Limb (tissue), 2 donors: Measurements from ENCODE around the gene FBL.

ENCODE experiments used
- DNase-seq, 2 donors: peaks; one replicate each; pipeline ENCODE4 v3.0.0-alpha.2; 2016; ENCODE audit errors: extremely low spot score in 2 of 2

Gene FBL

DNA sequence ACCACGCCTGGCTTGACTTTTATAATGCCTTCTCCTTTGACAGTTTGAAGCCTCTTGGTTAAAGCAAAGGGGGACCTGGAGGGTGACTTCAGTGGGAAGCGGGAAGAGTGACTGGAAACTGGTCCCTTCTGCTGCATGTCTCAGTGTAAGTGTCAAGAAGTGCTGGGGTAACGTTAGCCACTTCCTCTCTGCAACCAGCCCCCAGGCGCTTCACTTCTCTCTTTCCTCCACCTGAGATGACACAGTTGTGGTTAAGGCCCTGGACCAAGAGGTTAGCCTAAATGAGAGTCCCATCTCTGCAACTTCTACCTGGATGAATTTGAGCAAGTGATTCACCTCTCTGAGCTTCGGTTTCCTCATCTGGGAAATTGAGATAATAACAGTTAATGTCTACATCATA is 51.2 kb downstream of the FBL start:
- DNase-seq = no peak

DNA sequence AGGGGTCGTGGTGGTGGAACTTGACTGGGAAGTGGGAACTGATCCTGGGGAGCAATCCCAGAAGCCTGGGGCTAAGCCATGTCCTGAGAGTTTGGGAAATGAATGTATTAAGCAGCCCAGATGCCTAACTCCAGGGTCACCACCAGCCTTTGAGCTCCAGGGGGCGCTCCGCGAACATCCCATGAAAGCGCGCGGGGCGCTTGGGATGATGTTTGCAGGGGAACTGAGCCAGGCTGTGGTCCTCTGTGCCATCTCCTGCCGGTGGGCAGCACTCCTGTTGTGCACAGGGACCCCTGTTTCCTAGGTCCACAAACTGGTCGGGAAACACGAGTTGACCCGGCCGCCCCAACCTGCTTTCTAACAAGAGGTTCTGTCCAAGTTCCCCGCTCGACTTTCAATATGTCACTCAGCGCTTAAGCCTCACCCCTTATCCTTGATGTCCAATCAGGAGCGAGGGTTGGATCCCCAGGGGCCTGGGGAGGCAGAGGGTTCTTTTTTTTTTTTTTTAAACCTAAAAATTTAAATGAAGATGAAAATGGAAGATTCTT is 53.1 kb downstream of the FBL start:
- peak; percentile 75 to 86 for DNase-seq

- no peak for DNase-seq
These were observed 57.9 kb downstream of the FBL start for GRCh38 chr19:39788244-39788643.
